Globus pallidus (tissue), 1 donor: ENCODE results near the gene AFAP1.

Source experiments
- DNase-seq: peaks from one replicate; pipeline ENCODE4 v3.0.0-alpha.2; 2015; ENCODE audit warnings: low spot score

Gene AFAP1

DNA sequence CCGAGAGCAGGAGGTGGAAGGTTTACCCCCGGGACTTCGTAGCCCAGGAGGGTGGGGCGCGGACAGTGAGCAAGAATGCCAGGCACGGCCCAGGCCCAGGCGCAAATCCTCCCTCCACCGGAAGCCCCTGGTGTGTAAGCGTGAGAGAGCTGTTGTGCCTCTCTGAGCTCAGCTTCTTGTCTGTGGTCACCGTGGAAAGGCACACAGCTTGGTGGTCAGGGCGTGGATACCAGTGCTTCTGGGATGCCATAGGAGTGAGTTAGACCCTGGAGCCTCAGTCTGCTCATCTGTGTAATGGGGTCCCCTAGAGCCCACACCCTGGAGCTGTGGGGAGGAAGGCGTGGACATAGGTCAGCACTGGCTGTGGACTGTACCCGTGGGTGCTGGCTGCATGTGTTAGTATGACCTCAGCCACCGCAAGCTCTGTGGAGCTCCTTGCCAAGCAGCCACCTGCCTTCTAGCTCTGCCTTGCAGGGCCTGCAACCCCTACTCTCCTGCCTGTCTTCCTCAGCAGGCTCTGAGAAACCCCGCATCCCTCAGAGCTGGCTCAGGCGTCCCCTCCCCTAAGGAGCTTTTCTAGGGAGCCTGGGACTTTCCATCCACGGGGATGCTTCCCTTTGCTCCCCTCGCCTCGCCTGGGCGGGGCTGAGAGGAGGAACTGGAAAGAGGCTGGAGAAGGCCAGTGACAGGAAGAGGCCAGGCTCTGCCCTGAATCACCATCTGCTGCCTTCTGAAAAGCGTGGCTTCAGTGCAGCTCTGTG, 28.0 kb upstream of the AFAP1 start:
- DNase-seq: no peak

DNA sequence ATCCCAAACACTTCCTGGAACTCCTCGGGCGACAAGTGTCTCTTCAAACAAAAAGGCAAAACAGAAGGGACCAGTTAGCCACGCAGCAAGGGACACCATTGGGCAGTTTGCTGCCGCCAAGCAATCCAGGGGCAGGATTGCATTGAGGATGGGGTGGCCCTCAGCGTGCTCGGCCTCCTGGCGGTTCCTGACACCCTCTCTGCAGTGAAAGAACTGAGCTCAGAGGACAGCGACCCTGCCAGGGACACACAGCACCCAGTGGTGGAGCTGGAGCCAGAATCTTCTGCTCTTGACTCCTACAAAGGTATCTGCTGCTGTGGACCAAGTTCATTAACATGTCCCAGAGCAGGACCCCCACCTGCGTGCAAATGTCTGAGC, 27.4 kb upstream of the AFAP1 start:
- no peak for DNase-seq

DNA sequence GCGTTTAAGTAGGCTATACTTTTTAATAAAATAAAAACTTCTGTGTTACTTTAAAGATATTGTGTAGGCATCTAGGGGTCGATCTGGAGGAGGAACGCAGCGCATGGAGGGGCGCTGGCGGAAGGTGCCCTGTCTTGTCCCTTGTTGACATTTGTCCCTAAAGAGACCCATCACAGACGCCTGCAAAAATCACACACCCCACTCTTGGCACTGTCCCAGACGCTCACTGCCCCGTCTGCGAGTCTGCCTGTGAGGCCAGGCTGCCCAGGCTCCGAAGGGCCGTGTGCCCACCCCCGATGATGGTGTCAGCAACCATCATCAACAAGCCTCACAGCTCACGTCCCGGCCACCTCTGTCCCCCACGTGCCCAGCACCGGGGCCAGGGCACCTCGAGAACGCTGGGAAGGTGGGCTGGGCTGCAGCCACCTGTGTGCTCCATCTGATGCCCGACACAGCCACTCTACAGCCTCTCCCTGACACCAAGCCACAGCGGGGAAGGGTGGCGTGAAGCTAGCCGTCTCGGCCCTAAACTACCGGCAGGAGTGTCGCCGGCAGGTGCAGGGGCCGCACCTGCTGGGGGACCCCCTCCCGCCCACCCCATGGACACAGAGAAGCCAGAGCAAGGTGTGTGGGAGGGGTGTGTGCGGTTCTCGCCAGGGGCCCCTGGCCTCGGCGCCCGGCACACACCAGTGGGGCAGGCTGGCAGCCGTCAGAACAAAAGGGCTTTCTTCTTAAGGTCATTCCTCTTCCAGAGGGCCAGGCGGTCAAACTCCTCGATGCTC, 26.8 kb upstream of the AFAP1 start:
- DNase-seq: no peak

DNA sequence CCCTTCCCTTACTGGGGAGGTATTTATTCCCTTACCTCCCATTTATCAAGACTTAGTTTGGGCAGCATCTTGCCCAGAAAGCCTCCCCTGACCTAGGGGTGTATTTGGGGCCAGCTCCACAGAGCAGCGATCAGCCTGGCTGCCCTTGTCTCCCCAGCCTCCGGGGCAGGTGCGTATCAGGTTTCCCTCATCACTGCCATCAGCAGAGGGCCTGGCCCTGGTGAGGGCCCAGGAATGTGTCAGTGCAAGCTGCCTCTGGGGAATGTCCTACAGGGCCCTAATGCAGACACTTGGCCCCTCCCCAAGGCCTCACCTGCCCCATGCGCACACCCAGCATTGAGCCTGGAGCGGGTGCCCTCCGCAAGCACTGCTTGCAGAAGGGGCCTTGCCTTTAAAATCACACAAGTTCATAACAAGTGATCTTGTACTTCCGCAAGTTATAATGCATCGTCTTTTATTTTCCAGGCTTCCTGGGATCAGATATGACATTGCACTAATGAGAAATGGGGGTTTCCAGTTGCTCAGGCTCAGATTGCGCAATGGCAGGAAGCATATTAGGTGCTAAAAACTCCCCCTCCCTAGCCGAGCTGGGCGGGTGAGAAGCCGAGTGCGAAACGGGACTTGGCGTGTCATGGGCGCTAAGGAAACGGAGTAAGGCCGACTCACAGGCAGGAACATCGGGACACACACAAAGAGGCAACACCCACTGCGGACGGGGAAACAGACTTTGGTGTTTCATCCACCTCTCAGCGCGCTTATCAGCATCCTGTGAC, 25.4 kb upstream of the AFAP1 start:
- no peak for DNase-seq

DNA sequence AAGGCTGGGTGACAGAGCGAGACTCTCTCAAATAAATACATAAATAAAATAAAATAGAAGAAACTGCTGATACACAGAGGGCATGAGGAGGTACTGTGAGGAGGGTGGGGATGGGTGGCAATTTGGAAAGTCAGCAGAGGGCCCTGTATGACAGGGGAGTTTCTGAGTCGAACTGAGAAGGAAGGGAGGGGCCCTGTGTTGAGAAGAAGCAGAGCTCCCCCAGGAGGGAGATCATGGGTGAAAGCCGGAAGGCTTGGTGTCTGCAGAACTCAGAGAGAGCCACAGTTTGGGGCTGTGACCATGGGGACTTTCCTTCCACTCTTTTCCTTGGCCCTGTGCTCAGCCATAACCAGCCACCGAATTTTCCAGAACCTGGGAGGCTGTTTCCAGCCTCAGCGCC, 24.8 kb upstream of the AFAP1 start:
- no peak for DNase-seq

DNA sequence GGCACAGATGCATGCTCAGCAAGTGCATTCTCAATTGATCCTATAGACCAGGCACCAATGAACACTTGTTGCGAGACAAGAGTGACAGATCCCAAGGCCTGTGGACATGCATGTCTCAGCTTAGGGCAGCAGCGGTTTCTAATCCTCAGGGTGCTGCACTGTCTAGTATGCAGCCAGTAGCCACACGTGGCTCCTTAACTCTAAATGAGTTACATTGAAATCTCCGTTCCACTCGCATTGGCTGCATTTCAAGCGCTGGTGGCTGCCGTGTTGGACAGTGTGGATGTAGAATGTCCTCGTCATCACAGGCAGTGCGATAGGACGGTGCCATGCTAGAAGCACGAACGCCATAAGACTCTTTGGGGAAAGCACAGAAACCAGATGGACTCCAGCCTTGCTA, 24.0 kb upstream of the AFAP1 start:
- DNase-seq: no peak

DNA sequence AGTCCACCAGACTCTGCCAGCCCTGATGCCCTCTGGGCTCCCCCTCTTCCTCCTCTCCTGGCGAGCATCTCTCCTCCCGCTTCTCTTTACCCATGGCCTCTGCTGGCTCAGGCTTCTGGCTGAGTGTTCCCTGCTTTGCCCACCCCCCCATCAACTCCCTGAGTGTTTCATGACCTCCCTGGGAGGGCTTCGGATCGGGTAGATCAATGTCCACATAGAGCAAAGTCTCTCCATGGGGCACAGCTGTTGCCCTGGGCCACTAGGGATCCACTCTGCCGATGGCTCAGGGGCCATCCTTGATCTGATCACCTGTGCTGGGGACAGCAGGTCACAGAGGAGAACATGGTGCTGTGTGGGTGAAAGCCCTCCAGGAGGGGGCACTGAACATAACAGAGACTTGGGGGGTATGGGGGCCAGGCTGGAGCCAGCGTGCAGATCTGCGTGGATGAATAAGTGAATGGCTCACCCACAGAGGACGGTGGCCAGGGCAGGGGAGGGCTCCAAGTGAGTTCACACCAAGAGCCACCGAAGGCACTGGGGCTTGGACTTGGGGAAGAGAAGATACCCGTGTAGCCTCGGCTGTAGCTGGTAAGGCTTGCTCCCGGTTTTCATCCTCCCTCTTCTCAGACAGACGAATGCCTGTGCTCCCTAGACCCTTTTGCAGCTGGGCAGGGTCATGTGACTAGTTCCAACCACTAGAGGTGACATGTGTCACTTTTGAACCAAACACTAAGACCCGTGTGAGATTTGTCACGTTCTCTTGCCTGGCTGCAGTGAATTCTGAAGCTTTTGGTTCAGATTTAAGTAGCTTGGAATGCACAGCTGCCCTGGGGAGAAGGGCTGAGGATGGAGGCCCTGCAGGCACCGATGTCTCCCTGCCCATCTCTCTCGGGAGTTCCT, 23.2 kb upstream of the AFAP1 start:
- DNase-seq: no peak

DNA sequence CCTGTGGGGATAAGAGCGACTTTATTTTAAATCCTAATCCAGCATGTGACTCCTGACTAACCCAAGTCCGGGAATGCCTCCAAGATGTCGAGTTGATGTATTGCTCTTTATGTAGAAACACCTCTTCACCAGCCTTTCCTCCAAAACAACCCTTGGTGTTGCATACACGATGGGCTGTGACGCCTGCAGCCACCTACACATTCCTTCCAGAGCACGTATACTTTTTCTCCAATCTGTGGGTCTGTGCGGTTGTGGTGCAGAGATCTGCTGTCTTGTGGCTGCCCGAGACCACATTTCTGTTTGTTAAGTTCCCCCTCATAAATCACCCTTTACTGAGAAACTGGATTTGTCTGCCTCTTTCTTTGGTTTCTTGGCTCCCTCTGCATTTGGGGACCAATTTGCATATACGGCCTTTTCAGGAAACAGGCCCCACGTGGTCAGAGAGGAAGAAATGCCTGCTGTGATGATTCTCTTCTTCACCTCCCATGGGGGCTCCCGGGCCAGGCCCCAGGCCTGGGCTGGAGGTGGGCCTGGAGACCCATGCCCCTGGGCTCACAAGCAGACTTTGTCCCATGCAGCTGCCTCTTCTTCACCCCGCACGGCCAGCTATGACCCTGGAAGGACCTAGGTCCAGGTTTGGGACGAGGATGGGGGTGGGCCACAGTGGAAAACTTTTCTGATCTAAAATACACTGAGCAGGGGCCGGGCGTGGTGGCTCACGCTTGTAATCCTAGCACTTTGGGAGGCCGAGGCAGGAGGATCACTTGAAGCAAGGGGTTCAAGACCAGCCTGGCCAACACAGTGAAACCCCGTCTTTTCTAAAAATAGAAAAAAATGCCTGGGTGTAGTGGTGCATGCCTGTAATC, 21.4 kb upstream of the AFAP1 start:
- no peak for DNase-seq

DNA sequence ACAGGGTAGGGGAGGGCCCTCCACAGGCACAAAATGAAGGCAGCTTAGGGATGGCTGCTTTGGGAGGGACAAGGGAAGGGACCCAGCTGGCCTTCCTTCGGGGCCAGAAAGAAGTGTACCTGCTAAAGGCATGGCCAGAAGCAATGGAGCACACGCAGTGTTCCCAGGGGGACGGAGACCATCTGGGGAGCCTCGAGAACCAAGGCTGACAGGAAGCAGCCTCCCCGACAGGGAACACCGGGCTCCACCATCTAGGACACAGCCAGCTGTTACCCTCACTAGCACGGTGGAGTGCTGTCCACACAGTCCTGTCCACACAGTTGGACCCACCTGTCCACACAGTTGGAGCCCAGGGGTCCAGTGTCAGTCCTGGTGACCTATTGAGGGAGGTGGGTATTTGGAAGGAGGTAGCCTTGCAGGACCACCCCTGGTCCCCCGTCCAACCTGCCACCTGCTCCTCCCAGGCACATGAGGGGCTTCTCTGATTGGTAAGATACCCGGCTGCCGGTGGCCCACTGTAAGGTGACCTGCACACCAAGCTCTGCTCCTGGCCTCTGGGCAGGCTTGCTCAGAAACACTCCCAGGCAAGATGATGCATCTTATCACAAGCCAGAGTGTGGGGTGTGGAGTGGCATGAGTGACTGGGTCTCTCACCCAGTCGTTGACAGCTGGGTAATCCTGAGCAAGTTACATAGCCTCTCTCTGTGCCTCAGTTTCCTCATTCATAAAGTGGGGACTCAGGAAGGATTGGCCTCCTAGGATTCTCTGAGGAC, 20.5 kb upstream of the AFAP1 start:
- no peak for DNase-seq

DNA sequence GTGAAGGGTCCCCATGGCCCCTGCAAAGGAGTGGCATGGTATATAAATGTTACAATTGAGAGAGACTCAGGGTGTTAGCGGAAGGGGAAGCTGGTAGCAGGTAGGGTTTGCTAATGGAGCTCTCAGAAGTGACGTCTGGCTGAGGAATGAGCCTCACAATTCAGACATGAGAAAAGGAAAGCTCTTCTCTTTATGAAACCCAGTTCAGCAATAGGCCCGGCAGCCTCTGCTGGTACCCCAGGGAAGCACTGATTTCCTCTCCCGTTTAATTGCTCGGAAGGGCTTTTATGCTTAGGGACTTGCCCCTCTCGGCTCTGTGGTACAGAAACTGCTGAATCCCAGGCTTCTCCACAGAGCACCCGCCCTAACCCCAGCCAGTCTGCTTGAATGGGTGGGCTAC, 19.4 kb upstream of the AFAP1 start:
- DNase-seq: no peak

DNA sequence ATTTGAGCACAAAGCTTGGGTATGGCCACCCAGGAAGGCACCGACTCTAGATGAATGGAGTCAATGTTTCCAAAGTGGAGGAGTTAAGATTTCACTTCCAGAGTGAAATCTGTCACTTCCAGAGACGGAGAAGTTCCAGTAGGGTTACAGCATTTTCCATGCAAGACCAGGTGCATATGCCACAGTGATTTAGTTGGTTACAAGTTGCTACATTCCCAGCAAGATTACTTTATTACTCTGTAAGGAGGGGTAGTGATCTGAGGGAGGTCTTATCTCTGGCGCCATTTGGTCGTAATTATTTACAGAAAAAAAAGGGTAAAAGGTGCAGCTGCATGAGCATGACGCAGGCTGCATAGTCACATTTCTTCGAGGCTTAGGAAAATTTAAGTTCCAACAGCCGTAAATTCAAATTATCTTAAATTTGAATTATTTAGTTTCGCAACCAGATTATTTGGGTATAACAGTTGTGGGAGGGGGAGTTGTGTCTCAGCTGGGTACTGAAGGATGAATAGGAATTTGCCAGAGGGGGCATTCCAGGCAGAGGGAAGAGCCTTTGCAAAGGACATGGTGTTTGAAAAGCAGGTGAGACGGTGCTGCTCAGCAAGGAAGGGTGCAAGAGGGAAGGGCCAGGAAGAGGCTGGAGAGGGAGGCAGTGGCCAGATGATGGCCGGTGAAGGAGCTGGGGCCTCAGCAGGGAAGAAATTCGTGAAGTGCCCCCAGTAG, 17.4 kb upstream of the AFAP1 start:
- DNase-seq: no peak

DNA sequence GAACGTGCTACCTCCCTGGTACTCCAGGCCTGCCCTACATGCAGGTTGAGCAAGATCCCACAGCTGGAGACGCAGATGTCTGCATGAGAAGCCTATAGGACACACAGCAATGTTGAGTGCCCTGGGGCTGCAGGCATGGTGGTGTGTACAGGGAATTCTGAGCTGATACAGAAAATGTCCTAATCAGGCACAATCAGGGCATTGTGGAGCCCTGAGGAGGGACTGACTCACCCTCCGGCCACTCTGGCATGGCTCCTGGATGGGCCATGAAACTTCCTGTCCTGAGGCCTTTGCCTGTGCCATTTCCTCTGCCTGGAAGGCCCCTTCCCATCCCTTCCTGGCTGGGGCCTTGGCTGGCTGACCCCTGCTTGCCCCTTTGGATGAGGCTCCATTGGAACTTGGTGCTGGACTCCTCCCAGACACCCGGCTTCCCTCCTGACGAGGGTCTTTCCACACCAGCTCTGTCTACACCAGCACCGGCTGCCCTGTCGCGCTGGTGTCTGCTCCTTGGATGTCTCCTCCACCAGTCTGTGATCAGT, 16.7 kb upstream of the AFAP1 start:
- no peak for DNase-seq

DNA sequence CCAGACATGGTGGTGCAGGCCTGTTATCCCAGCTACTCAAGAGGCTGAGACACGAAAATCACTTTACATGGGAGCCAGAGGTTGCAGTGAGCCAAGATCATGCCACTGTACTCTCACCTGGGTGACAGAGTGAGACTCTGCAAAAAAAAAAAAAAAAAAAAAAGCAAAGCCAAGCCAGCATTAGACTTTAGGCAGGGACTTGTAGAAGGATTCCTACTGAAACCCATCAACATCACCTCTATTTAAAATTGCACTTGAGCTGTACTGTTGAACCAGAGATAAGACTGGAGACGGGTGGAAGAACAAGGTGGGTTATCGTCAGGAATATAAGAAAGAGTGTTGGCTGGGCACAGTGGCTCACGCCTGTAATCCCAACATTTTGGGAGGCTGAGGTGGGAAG, 15.7 kb upstream of the AFAP1 start:
- no peak for DNase-seq

DNA sequence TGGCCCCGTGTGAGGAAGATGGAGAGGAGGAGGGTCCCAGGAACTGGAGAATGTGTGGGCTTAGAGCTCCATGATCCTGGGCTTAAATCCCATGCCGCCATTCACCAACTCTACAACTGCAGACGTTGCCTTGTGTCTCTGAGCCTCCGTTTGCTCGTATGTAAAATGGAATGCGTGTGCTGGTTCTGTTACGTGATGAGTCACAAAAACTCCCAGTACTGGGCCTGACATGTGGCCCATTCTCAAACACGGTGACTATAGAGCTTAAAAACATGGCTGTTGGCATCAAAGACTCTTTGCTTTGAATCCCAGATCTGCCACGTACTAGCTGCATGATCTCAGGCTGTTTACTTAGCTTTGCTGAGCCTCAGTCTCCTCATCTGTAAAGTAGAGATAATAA, 13.0 kb upstream of the AFAP1 start:
- no peak for DNase-seq

DNA sequence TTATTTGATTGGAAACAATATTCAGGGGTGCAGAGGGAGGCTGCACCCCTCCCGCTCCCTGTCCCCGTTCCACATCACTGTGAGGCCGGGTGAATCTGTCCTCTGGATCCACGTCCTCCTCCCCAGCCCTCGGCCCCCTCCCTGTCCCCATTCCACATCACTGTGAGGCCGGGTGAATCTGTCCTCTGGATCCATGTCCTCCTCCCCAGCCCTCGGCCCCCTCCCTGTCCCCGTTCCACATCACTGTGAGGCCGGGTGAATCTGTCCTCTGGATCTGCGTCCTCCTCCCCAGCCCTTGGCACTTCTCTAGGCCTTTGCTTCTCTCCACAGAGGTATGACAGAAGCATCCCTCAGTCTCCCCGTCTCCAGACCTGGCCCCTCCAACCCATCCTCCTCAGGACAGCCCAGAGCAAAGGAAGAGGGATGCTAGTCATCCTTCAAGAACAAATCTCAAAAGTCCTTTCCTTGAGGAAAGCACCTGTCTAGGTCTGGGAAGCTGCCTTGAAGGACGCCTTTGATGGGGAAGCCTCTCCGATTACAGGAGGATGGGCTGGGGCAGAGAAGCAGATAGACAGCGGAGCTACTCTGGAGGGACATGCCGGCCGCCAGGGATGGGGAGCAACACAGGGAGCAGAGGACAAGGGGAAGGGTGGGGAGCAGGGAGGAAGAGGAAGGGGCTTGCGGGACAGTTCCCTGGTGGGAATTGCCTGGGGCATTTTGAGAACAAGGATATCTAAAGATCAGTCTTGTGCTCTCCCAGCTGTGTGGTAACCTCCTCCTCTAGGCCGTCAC, 10.8 kb upstream of the AFAP1 start:
- DNase-seq: no peak

DNA sequence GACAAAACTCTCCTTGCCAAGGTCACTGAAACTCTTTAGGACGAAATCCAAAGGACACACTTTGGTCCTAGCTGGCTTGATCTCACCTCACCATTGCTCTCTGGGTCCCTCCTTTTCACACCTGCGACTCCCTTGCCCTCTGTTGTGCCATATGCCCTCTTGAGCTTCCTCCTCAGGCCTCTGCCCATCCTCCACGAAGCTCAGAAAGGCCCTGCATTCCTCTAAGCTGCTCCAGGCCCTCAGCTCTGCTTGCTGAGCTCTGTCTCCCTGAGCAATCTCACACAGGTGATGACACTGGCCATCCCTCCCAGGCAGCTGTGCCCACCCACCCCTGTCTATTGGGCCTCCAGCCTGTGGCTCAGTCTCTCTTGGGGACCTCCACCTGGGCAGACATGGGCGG, 10.1 kb upstream of the AFAP1 start:
- DNase-seq: no peak

DNA sequence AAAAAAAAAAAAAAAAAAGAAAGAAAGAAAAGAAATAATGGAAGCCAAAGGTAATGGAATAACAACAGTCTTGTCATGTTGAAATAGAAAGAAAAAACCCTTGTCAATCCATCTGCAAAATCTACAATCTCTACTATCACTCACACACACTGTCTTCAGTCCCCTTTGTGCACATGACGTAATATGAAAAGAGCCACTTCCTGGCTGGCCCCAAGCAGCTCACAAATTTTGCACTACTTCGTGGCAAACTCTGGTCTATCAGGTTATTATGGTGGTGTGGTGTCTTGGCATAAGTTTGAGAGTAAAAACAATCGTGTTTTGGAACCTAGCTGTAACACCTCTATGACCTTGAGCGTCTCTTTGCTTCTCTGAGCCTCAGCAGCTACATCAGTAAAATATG, 8.3 kb upstream of the AFAP1 start:
- DNase-seq: no peak

DNA sequence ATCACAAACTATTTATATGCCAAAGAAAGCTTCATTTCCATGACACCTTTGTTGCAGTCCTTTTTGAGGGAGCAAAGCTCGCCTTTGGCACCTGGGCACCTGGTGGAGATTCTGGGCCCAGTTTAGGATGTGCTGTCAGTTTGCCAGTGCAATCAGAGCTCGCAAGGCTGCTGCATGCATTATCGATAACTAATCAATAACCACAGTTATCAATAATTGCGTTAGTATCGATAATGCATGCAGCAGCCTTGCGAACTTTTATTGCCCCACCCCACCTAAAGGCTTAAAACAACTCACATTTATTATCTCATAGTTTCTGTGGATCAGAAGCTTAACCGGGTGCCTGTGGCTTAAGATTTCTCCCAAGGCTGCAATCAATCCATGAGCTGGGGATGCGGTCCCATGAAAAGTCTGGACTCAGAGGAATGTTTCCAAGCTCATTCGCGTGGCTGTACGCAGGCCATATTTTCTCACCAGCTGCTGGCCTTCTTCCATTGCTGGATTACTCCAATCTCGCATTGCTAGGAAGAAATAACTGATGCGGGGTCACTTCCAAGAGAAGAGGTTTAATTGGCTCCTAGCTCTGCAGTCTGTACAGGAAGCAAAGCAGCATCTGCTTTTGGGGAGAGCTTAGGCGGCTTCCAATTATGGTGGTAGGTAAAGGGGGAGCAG, 6.2 kb upstream of the AFAP1 start:
- no peak for DNase-seq
